CD4-positive, alpha-beta T cell treated with Interleukin-6 at 100 ng/mL for 8 hours (primary cell): ENCODE results near the gene ARFGAP2.
"Not testable (repeated sequence)": the region's sequence is repeated elsewhere in the genome, so short reads cannot be mapped to it uniquely, and the experiment has no call there.

ENCODE experiments used
- DNase-seq: peaks from one replicate; pipeline ENCODE4 v3.0.0-alpha.2; 2020; ENCODE audit warnings: mixed read lengths, low spot score

ARFGAP2 gene

DNA sequence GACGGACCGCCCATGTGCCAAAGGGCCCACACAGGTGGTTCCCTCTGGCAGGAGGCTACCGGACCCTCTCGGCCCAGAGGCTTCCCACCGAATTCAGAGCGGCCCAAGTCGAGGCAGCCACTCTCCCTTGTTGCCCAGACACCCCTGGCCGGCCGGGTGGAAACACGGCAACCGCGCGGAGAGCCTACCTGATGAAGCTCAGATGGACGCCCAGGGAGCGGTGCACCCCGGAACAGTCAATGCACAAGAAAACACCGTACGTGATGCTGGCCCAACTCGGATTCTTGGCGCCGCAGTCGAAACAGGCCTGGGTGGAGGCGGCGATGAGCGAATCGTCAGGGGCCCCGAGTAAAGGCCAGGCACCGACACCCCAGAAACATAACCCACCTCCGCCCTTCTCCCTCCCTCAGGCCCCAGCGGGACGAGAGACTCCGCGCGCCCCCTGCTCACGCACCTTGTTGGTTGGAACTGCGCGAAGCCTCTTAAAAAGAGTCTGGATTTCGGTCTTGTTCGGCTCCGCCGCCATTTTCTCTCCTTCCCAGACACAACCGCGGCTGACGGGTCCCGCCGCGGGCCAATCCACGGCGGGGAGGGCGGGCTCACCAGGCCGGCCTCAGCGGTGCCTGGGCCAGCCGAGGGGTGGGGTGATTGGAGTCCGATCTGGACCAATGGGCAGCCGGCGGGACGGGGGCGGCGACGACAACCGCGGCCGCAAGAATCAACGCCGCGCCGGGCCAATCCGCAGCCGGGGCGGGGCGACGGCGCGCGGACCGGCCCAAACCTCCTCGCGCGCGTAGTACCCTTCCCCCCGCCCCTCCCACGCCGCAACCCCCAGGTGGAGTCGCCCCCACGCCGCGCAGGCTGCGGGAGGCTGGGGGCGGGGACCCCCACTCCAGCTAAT lies at the start of gene ARFGAP2:
Gene ARFGAP2, minus strand, starts transcription at position 552 of the 901 bp plus-strand sequence. Its CDS starts 26 bp downstream, at position 526.
- DNase-seq = peak; percentile 96

DNA sequence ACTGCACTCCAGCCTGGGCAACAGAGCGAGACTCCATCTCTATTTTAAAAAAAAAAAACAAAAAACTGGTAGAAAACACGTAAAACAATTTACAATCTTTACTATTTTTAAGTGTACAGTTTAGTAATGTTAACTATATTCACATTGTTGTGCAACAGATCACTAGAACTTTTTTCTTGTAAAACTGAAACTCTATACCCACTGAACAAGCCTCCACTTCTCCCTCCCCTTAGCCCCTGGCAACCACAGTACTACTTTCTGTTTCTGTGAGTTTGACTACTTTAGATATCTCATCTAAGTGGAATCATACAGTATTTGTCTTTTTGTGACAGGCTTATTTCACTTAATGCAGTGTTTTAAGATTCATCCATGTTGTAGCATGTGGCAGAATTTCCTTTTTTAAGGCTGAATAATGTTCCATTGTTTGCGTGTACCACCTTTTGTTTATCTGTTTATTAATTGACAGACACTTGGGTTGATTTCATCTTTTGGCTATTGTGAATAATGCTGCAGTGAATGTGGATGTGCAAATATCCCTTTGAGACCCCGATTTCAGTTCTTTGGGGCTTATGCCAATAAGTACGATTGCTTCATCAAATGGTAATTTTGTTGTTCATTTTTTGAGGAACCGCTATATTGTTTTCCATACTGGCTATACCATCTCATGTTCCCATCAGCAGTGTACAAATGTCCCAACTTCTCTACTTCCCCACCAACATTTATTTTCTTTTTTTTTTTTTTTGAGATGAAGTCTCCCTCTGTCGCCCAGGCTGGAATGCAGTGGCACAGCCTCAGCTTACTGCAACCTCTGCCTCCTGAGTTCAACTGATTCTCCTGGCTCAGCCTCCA lies 49.1 kb upstream of the ARFGAP2 start:
- no peak for DNase-seq

DNA sequence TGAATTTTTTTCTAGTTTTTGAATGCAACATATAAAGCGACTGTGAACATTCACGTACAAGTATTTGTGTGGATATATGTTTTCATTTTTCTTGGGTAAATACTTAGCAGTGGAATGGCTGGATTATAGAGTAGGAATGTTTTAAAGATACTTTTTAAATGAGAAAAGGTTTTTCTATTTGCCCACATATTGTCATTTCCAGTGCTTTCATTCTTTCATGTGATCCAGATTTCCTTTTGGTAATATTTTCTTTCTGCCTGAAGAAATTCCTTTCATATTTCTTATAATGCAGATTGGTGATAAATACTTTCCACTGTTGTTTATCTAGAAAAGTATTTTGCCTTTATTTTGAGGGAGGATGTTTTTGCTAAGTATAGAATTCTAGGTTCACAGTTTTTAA lies 46.0 kb upstream of the ARFGAP2 start:
- no peak for DNase-seq

DNA sequence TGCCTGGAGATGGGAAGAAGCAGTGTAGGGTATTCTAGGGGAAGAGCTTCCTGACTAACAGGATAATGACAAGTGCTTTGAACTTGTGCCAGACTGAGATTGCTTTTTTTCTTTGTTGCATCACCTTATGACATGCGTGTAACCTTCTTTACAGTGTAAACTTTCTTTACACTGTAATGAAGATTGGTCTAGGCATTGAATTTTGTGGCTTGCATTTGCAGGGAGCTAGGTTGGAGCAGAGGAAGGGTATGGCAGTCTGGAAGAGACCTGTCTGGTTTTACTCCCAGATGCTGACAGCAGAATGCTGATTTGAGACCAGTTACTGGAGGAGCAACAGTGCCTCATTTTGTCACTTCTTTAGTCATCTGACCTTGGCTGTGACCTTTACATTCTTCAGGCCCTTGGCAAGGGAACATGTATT lies 43.7 kb upstream of the ARFGAP2 start:
- DNase-seq = no peak

DNA sequence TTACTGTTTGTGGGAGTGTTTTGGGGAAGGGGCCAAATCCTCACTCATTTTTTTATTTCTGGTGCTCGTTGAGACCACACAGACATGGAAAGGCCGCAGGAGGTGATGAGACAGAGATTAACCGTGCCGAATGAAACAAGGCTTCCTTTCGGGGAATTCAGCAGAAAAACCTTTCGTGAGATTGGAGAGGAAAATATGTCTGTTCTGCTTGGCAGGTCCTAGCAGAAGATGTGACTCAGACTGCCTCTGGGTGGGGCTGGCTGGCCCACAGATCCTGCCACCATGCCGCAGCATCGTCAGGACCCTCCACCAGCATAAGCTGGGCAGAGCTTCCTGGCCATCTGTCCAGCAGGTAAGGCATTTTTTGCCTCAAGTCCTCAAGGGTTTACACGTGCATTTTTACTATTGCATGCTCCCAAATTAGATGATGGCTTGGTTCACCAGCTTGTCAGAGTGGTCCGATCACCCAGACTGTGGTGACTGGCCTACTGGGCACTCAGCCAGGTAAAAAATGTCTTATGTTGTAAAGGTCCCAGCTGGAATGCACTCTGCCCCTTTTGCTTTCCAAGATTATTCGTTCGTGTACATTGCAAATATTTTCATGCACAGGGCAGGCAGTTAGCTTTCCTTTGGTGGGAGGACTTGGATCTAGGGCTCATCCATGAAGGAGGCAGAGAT lies 39.6 kb upstream of the ARFGAP2 start:
- peak; percentile 58 for DNase-seq

DNA sequence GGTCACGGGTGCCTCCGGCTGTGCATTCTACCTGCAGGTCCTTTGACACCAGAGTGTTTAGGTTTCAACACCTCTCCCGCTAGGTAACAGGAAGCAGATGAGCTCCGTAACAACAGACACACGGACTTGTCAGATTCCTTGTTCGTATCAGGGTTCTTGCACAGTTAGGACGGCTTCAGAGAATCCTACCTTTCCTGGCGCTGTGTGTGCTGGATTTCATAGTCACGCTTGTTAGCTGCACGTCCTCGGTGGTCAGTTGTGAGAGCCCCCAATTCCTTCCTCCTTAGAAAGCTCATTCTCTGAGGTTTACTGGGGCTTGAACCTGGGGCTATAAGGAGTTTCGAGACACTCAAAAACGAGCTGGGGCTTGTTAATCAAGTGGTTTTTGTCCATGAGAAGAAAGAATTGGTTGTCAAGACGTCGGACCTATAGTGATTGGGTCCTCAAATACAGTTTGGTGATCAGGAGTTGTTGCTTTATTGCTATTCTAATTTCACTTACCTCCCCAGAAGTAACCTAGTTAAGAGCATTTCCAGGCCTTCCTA lies 38.8 kb upstream of the ARFGAP2 start:
- DNase-seq = peak; percentile 63

DNA sequence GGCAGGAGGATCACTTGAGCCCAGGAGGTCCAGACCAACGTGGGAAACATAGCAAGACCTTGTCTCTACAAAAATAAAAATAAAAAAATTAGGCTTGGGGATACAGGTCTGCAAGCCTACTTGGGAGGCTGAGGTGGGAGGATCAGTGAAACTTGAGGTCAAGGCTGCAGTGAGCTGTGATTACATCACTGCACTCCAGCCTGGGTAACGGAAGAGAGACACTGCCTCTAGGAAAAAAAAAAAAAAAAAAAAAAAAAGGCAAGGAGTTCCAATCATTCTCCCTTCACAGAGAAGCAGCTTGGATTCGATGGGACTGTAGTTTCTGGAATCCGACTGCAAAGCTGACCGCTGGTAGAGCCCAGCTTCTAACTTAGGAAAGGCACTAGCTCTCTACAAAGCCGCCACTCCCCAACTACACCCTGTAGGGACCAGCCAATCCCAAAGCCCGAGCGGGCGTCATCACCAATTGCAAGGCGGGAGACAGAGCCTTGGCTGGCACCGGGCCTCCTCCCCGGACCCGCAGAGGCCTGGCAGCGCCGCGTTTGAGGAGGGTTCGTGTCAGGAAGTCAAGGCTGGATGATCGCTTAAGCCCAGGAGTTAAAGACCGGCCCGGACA lies 37.4 kb upstream of the ARFGAP2 start:
- DNase-seq = peak; percentile 85

DNA sequence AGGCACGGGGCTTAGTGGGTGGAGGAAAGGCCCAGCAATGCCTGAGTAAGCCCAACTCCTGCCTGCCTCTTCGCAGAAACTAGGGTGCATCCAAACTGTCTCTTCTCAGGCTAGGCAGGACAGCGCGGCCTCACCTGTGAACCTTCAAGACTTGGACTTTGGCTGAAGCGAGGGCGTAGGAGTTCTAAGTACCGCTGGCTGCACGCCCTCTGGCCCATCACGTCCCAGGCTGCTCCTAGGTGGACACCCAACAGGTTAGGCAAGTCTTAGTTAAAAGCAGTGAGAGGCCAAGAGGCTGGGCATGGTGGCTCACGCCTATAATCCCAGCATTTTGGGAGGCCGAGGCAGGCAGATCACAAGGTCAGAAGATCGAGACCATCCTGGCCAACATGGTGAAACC lies 36.3 kb upstream of the ARFGAP2 start:
- no peak for DNase-seq

DNA sequence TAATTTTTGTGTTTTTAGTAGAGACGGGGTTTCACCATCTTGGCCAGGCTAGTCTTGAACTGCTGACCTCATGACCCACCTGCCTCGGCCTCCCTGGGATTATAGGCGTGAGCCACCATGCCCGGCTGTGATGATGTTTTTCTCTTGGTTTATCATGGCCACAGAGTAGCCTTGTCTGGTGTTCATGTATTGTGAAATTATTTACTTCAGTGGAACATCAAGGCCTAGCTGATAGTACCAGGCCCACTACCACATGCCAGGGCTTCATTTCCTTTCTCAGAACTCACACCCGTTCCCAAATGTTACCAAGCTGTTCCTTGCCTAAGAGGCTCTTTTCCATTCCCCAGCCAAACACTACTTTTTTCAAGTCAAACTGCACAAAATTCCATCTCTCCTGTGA lies 31.9 kb upstream of the ARFGAP2 start:
- no peak for DNase-seq

DNA sequence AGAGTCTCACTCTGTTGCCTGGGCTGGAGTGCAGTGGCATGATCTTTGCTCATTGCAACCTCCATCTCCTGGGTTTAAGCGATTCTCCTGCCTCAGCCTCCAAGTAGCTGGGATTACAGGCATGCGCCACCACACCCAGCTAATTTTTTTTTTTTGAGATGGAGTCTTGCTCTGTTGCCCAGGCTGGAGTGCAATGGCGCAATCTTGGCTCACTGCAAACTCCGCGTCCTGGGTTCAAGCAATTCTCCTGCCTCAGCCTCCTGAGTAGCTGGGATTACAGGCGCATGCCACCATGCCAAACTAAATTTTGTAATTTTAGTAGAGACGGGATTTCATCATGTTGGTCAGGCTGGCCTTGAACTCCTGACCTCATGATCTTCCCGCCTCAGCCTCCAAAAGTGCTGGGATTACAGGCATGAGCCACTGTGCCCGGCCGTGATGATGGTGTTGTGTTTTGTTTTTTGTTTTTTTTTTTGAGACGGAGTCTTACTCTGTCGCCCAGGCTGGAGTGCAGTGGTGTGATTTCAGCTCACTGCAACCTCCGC lies 31.4 kb upstream of the ARFGAP2 start:
- DNase-seq = not testable (repeated sequence)

DNA sequence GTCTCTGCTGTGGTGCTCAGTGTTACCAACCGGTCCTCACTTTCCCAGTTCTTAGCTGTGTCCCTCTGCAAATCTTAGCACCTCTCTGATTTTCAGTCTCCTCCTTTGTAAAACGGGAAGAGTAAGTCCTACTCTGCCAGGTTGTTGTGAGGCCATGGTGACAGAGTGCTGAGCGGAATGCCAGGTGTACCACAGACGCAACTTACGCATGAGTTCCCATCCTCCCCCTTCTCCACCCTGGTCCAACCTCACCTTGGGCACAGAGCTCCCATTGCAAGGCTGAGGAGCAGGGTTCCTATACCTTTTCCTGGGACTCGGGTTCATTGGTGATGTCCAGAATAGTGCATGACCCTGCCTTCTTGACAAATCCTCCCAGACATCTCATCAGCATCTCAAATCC lies 30.8 kb upstream of the ARFGAP2 start:
- no peak for DNase-seq

DNA sequence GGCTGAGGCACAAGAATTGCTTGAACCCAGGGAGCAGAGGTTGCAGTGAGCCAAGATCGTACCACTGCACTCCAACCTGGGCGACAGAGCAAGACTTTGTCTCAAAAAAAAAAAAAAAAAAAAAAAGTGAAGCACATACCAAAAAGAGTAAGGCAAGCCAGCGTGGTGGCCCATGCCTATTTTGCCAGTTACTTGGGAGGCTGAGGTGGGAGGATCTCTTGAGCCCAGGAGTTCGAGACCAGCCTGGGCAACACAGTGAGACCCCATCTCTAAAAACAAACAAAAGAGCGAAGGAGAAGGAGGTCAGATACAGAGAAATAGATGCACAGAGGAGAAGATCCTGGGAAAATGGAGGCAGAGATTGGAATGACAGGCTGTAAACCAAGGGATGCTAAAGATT lies 29.9 kb upstream of the ARFGAP2 start:
- DNase-seq = not testable (repeated sequence)

DNA sequence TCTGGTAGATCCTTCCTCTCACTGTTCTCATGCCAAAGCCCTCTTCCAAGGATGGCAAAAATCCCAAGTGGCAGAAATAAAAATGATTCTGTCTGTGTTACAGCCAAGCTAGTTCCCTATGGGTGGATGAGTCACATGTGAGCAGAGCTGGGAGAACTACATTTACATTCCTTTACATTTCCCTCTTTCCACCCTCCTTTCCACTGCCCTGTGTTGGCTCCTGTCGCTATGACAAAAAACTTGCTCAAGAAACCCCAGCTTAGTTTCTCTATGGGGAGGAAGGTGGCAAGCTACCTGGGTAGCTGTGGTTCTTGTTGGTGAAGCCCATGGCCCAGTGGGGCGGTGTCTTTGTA lies 27.9 kb upstream of the ARFGAP2 start:
- DNase-seq = no peak

DNA sequence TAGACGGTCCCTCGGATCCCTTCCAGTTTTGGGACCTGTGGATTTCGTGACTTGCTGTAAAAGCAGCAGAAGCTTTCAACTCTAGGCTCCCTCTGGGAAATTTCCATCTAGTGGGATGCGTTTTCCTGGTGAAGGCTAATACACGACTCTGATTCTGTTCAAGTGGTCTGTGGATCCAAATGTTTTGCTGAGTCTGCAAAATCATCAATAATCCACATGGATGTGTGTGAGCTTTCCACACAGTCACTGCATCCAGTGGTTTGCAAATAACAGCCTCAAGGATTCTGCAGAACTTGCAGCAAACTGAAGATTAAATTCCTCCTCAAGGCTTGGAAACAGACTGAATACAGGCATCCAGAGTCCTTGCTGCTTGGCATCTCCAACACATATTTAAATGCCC lies 25.9 kb upstream of the ARFGAP2 start:
- DNase-seq = no peak

DNA sequence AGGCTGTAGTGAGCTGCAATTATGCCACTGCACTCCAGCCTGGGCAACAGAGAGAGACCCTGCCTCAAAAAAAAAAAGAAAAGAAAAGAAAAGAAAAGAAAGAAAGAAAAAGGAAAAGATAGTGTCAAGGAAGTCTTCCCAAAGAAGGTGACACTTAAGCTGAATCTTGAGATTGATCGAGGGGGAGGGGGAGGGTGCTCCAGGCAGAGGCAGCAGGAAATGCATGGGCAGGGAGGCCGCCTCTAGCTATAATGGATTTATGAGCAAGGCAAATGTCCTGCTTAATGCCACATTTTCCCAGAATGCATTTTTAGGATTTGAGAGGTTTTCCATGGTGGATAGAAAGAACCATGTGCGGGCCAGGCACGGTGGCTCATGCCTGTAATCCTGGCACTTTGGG lies 24.3 kb upstream of the ARFGAP2 start:
- DNase-seq = no peak

DNA sequence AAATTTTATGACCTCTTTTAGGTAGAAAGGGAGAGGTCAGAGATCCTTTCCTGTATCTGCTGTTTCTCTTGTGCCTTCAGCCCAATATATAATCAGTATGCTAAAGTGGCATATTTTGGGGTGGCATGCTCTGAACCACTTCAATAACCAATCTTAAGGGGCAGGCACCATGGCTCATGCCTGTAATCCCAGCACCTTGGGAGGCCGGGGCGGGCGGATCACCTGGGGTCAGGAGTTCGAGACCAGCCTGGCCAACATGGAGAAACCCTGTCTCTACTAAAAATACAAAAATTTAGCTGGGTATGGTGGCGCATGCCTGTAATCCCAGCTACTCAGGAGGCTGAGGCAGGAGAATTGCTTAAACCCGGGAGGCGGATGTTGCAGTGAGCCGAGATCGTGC lies 21.5 kb upstream of the ARFGAP2 start:
- DNase-seq = not testable (repeated sequence)

DNA sequence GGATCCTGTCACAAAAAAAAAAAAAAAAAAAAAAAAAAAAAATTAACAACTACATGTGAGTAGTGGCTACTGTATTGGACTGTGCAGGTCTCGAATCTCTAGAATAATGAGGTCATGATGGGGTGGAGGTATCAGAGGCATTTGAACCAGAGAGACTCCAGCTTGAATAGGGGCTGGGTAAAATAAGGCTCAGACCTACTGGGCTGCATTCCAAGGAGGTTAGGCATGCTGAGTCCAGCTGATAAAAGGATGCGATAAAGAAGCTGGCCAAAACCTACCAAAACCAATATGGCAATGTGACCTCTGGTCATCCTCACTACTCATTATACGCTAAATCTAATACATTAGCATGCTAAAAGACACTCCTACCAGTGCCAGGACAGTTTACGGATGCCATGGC lies 15.4 kb upstream of the ARFGAP2 start:
- DNase-seq = no peak

DNA sequence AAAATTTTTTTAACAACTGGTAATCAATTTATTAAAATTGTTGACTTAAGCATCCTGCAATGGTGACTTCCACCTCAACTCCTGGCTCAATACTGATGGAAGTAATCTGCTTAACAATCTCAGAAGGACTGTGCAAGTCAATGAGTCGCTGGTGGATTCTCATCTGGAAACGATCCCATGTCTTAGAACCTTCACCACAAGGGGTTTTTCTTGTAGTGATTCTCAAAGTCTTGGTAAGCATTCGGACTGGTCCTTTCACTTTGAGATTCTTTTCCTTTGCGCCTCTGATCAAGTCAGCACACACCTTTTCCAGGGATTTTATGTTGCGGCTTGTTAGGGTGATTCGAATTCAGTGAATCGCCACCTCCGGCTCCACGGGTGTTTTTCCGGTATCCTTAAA lies 14.5 kb upstream of the ARFGAP2 start:
- DNase-seq = not testable (repeated sequence)

DNA sequence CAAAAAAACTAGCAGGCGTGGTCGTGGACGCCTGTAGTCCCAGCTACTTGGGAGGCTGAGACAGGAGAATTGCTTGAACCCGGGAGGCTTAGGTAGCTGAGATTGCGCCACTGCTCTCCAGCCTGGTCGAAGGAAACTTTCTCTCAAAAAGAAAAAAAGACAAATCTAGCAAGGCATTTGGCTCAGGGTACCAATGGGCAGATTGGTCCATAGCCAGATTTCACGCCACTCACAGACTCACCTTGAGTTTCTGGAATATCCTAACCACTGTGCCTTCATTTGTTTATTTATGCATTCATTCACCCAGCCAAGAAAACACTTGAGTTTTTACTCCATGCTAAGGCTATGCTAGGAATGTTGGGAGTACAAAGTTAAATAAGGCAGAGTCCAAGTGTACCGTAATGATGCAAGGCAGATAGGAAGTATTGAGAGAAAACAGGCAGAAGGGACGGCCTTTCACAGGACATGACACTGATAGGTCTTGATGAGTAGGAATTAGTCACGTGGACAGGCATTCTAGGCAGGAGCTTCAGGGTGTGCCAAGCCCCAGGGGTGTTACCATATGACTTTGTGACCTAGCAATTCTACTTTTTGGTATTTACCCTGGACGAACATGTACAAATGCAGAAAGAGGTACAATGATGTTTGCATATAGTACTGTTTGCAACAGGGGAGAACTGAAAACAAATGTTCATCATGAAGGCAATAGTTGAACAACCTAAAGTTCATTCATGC lies 12.6 kb upstream of the ARFGAP2 start:
- DNase-seq = no peak

DNA sequence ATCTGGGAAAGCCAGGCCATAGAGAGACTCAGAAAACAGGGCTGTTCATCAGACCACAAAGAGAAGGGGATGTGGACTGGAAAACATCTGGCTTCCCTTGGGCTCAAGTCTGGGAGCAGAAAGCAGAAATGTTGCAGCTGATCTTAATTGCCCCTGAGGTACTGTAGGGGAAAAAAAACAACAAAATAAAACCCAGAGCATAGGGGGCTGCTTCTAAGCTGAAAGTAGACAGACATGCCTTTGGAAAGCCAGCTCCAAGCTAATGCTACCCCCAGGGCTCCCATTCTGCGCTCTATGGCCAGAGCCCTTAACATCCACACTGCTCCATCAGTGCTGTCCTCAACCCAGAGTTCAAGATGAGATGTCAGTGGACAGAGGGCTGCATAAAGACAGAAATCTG lies 11.6 kb upstream of the ARFGAP2 start:
- no peak for DNase-seq

DNA sequence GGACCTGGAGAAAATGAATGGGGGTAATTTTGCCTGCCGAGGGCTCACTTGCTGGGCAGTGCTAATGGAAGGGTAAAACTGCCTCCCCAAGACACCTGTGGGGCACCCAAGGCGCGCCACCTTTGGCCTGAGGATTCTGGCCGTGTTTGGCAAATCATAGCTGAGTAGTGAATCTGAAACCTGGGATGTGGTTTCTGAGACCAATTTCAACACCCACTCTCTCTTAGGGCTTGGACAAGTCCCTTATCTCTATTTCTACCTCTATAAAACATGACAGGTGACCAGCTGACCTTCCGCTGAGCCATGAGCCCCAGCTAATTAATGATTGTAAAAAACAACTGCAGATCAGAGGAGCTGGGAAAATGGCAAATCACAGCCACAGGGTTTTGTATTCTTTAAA lies 11.0 kb upstream of the ARFGAP2 start:
- DNase-seq = no peak
